GM12891 (cell line): Measurements from ENCODE around the gene MSI2.

ENCODE experiments used
- POLR2A ChIP-seq: IDR thresholded peaks from 2 replicates; pipeline ENCODE4 v1.6.1; 2011; ENCODE audit warnings: low read depth, low read length, control low read depth
- POLR2AphosphoS5 ChIP-seq: IDR thresholded peaks from 2 replicates; pipeline ENCODE4 v1.6.1; 2011; ENCODE audit warnings: low read depth, low read length, control low read depth
- SPI1 ChIP-seq: IDR thresholded peaks from 2 replicates; pipeline ENCODE4 v1.6.1; 2011; ENCODE audit warnings: low read depth, low read length, control low read depth
- TAF1 ChIP-seq: IDR thresholded peaks from 2 replicates; pipeline ENCODE4 v1.6.1; 2011; ENCODE audit warnings: low read depth, low read length, control low read depth

DNA sequence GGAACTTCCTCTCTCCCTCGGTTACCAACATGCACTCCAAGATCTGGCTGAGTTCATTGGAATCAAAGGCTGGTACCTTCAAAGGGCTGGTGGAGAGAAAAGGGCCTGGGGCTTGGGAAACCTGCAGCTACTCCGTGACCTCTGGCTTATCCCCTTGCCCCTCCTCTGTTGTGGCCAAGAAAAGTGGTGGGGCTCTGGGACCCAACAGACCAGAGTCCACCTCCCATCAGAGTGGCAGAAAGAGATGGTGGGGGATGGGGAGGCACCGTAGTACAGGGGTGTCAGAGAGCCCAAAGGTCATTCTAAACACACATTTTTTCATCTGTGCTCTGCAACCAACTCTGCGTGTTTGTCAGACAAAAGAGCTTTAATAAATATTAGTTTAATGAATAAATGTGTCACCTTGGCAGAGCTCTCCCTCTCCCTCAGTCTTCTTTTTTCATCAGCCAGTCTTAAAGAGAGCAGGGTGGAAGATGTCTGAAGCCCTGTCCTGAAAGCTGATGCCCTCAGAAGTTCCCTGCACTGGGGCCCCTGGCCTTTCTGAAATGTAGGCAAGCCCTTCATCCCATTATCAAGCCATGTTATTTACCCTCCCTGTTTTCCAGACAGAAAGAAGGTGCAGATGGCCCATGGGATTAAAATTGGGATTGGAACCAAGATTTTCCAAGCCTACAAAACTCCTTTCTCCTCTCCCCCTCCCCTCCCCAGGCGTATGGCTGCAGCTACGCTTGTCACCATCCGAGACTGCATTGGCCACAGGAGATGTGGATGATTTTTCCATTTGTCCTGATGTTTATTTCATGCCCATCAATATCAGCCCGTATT, 261.5 kb downstream of the MSI2 start:
- TF ChIP-seq POLR2A (no peak), POLR2AphosphoS5 (no peak), TAF1 (no peak), SPI1 (no peak)
